Activated CD4-positive, alpha-beta T cell treated with anti-CD3 and anti-CD28 coated beads for 1 hour (primary cell): Measurements from ENCODE around the gene UGT2B17.
A peak's percentile ranks its signal among the peaks of the same experiment; 100 is the strongest.
"Not testable (repeated sequence)": the region's sequence is repeated elsewhere in the genome, so short reads cannot be mapped to it uniquely, and the experiment has no call there.

Source experiments
- DNase-seq: peaks from one replicate; pipeline ENCODE4 v3.0.0-alpha.2; 2020

The UGT2B17 gene

GRCh38 chr4:68568535-68568934 lies 7.6 kb downstream of the UGT2B17 start:
- not testable (repeated sequence) for DNase-seq

GRCh38 chr4:68566364-68566763 lies 9.8 kb downstream of the UGT2B17 start:
- DNase-seq = not testable (repeated sequence)

GRCh38 chr4:68565082-68565481 lies 11.0 kb downstream of the UGT2B17 start:
- DNase-seq = not testable (repeated sequence)

- DNase-seq = not testable (repeated sequence)
Observed at GRCh38 chr4:68560364-68561070, 15.6 kb downstream of the UGT2B17 start.

GRCh38 chr4:68553830-68554229 lies 22.3 kb downstream of the UGT2B17 start:
- DNase-seq = not testable (repeated sequence)

GRCh38 chr4:68552818-68553811 lies 23.0 kb downstream of the UGT2B17 start:
- DNase-seq = not testable (repeated sequence)

- DNase-seq = not testable (repeated sequence)
Observed at GRCh38 chr4:68542742-68543141, 33.4 kb downstream of the UGT2B17 start.

- DNase-seq = no peak
Observed at GRCh38 chr4:68536375-68536774, 39.7 kb downstream of the UGT2B17 start.

- no peak for DNase-seq
Observed at GRCh38 chr4:68535974-68536373, 40.1 kb downstream of the UGT2B17 start.

- DNase-seq = not testable (repeated sequence)
Observed at GRCh38 chr4:68522232-68522631, 53.9 kb downstream of the UGT2B17 start.

- no peak for DNase-seq
Observed at GRCh38 chr4:68520985-68521384, 55.1 kb downstream of the UGT2B17 start.

GRCh38 chr4:68518889-68519288 lies 57.2 kb downstream of the UGT2B17 start:
- no peak for DNase-seq

GRCh38 chr4:68505452-68505851 lies 70.7 kb downstream of the UGT2B17 start:
- not testable (repeated sequence) for DNase-seq

- DNase-seq = not testable (repeated sequence)
Observed at GRCh38 chr4:68504836-68505235, 71.3 kb downstream of the UGT2B17 start.

GRCh38 chr4:68503462-68503861 lies 72.7 kb downstream of the UGT2B17 start:
- DNase-seq = not testable (repeated sequence)

GRCh38 chr4:68499021-68499420 lies 77.1 kb downstream of the UGT2B17 start:
- DNase-seq = no peak

- peak; percentile 19 for DNase-seq
Observed at GRCh38 chr4:68498413-68499007, 77.6 kb downstream of the UGT2B17 start.

- DNase-seq = no peak
Observed at GRCh38 chr4:68494688-68495087, 81.4 kb downstream of the UGT2B17 start.

- no peak for DNase-seq
Observed at GRCh38 chr4:68490826-68491457, 85.2 kb downstream of the UGT2B17 start.

GRCh38 chr4:68489338-68489737 lies 86.8 kb downstream of the UGT2B17 start:
- DNase-seq = no peak
